Measurements from ENCODE around the gene FGF12.

- no peak for TF ChIP-seq CTCF (IDR thresholded peaks at IDR 0.05)
- TF ChIP-seq EP300 (IDR thresholded peaks at IDR 0.05) = no peak
Measured at GRCh38 chr3:192570821-192571791, 156.2 kb downstream of the FGF12 start.
